ENCODE data around the gene CHST3. TPM values are rescaled to one million over a fixed set of nuclear protein-coding genes. Genes with fewer than 3 reads are reported as not detected.
"Not testable (repeated sequence)": the region's sequence is repeated elsewhere in the genome, so short reads cannot be mapped to it uniquely, and the experiment has no call there.

The CHST3 gene
- not detected for total RNA-seq

DNA sequence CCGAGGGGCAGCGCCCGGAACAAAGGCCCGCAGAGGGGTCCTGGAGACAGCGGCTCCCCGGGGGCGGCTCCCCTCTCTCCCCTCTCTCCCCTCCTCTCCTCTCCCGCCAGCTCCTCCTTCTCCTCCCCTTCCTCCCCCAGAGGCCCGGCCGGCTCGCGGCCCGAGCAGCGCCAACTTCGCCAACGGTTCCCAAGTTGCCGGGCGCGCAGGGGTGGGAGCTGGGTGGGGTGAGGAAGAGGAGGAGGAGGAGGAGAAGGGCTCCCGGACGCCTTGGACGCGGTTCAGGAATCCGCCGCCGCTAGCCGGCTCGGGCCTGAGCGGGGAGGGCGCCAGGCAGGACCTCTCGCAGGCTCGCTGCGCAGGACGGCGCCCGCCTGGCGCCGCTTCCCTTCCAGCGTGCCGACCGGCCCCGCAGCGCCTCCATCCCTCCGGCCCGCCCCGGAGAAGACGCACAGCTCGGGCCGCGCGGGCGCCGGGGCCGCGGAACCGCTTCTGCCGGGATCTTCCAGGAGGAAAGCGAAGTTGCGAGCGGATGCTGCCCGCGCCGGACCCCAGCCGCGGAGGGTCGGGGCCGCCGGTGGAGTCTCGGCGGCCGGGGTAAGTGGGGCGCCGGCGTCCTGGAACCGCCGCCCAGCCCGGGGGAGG lies at the start of gene CHST3:
Gene CHST3 (plus strand): TSS at position 298 of the 645 bp plus-strand sequence. CDS start 41,448 bp downstream, outside the sequence.
- Mint-ChIP-seq H3K27me3 (peaks cover 54% of the 10 kb centered on the region), H3K36me3 (no peaks in the 10 kb centered on the region), H3K4me3 (peak within 1 kb of the TSS; percentile 48), H3K9me3 (no peaks in the 10 kb centered on the region), H3K4me1 (peaks cover 5% of the 10 kb centered on the region), H3K27ac (no peak within 1 kb of the TSS)
- ATAC-seq (ENCODE audit: low read depth): peak; percentile 35
- DNase-seq: peak; percentile 46
- POLR2A ChIA-PET: no interaction called here

- Mint-ChIP-seq H3K27me3 (peaks cover 2% of the 10 kb centered on the region), H3K27ac (no peak overlapping the region), H3K4me1 (no peaks in the 10 kb centered on the region), H3K4me3 (no peak overlapping the region), H3K9me3 (peaks cover 6% of the 10 kb centered on the region), H3K36me3 (peaks cover 1% of the 10 kb centered on the region)
- DNase-seq (no peak), ATAC-seq (ENCODE audit: low read depth) (no peak)
- POLR2A ChIA-PET: no interaction called here
Measured at GRCh38 chr10:71916827-71917226, 47.4 kb upstream of the CHST3 start.

DNA sequence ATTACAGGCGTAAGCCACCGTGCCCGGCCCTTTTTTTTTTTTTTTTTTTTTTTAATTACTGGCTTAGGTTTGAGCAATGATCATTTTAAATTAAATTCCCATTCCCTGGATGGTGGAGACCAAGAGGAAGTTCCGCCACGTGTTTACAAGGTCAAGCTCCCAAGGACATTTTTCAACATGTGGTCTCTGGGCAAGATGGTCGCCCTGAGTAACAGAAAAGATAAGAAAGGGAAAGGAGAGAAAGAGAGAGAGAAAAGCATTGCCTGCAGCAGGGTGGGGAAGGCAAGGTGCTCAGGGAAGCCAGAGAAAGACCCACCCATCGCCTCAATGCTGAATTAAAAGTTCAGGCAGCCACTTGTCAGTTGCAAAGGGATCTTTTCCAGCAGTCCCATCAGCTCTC lies 45.2 kb upstream of the CHST3 start:
- ATAC-seq (ENCODE audit: low read depth) (no peak), DNase-seq (no peak)
- POLR2A ChIA-PET: no interaction called here
- peaks cover 1% of the 10 kb centered on the region for H3K36me3 Mint-ChIP-seq
- no peaks in the 10 kb centered on the region for H3K4me1 Mint-ChIP-seq
- H3K9me3 Mint-ChIP-seq: peaks cover 4% of the 10 kb centered on the region
- H3K27ac Mint-ChIP-seq: no peak overlapping the region
- H3K4me3 Mint-ChIP-seq: no peak overlapping the region
- peaks cover 3% of the 10 kb centered on the region for H3K27me3 Mint-ChIP-seq

GRCh38 chr10:71919956-71920539 lies 44.1 kb upstream of the CHST3 start:
- H3K9me3 Mint-ChIP-seq; H3K27me3 Mint-ChIP-seq; DNase-seq; H3K4me3 Mint-ChIP-seq; ATAC-seq (ENCODE audit: low read depth); POLR2A ChIA-PET; H3K36me3 Mint-ChIP-seq; H3K4me1 Mint-ChIP-seq; H3K27ac Mint-ChIP-seq: not testable (repeated sequence)

DNA sequence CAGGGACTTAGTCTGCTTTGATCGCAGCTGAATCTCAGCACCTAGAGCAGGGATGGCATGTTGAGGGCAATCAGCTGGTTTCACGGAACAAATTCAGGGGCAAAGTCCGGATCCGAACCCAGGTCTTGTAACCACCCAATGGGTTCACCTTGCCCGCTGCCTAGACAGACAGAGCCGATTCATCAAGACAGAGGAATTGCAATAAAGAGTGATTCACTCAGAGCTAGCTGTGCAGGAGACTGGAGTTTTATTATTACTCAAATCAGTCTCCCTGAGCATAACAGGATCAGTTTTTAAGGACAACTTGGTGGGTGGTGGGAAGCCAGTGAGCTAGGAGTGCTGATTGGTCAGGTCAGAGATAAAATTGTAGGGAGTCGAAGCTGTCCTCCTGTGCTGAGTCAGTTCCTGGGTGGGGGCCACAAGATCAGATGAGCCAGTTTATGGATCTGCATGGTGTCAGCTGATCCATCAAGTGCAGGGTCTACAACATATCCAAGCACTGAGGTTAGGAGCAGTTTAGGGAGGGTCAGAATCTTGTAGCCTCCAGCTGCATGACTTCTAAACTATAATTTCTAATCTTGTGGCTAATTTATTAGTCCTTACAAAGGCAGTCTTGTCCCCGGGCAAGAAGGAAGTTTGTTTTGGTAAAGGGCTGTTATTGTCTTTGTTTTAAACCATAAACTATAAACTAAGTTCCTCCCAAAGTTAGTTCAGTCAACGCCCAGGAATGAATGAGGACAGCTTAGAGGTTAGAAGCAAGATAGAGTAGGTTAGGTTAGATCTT lies 43.5 kb upstream of the CHST3 start:
- DNase-seq (no peak), ATAC-seq (ENCODE audit: low read depth) (no peak)
- POLR2A ChIA-PET: no interaction called here
- H3K27ac Mint-ChIP-seq: no peak overlapping the region
- peaks cover 1% of the 10 kb centered on the region for H3K36me3 Mint-ChIP-seq
- H3K27me3 Mint-ChIP-seq: peaks cover 3% of the 10 kb centered on the region
- no peak overlapping the region for H3K4me3 Mint-ChIP-seq
- H3K9me3 Mint-ChIP-seq: peaks cover 4% of the 10 kb centered on the region
- H3K4me1 Mint-ChIP-seq: no peaks in the 10 kb centered on the region

GRCh38 chr10:71921324-71922027 lies 42.7 kb upstream of the CHST3 start:
- Mint-ChIP-seq H3K4me1 (no peaks in the 10 kb centered on the region), H3K27me3 (peaks cover 3% of the 10 kb centered on the region), H3K27ac (no peak overlapping the region), H3K4me3 (no peak overlapping the region), H3K9me3 (peaks cover 1% of the 10 kb centered on the region), H3K36me3 (no peaks in the 10 kb centered on the region)
- no peak for ATAC-seq (ENCODE audit: low read depth)
- DNase-seq: no peak
- POLR2A ChIA-PET: no interaction called here

DNA sequence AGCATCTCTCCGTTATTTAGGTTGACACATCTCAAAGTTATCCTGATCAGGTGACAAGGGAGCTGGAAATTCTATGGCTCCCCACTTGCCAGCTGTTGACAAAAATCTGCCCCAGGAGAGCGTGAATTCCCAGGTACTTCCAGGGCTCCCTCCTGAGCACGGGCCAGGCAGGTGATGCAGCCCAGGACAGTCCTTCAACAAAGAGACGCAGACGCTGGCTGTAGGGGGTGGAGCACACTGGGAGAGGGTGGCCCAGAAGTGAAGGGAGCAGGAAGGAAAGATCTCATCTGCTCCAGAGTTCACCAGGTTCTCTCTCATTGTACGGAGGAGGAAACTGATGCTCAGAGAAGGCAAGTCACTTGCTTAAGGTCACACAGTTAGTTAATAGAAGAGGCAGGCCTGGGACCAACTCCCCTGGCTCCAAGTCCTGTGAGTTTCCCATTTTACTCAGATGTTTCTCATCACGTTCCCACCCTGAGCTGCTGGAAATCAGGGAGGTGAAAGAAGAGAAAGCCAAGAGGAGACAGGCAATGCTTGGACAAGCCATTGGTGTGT lies 41.0 kb upstream of the CHST3 start:
- no peak overlapping the region for H3K27ac Mint-ChIP-seq
- no peaks in the 10 kb centered on the region for H3K36me3 Mint-ChIP-seq
- no peaks in the 10 kb centered on the region for H3K9me3 Mint-ChIP-seq
- peaks cover 6% of the 10 kb centered on the region for H3K27me3 Mint-ChIP-seq
- H3K4me1 Mint-ChIP-seq: no peaks in the 10 kb centered on the region
- H3K4me3 Mint-ChIP-seq: no peak overlapping the region
- DNase-seq: no peak
- POLR2A ChIA-PET: no interaction called here
- no peak for ATAC-seq (ENCODE audit: low read depth)

DNA sequence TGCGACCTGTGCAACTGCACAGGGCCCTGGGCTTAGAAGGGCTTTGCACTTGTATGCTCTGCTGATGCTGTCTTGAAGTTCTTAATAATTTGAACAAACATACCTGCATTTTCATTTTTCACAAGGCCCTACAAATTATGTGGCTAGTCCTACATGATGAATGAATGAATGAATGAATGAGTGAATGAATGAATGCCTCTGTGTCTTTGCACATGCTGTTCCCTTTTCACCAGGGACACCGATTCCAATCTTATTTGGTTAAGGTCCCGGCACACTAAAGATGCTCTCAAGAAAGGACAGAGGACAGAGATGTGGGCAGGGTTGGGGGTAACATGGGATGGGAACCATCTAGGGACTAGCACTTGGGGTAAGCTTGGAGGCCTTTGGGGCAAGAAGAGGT lies 39.4 kb upstream of the CHST3 start:
- Mint-ChIP-seq H3K36me3 (no peaks in the 10 kb centered on the region), H3K27ac (no peak overlapping the region), H3K4me1 (no peaks in the 10 kb centered on the region), H3K27me3 (peaks cover 6% of the 10 kb centered on the region), H3K9me3 (no peaks in the 10 kb centered on the region), H3K4me3 (no peak overlapping the region)
- POLR2A ChIA-PET: no interaction called here
- ATAC-seq (ENCODE audit: low read depth): no peak
- DNase-seq: no peak

DNA sequence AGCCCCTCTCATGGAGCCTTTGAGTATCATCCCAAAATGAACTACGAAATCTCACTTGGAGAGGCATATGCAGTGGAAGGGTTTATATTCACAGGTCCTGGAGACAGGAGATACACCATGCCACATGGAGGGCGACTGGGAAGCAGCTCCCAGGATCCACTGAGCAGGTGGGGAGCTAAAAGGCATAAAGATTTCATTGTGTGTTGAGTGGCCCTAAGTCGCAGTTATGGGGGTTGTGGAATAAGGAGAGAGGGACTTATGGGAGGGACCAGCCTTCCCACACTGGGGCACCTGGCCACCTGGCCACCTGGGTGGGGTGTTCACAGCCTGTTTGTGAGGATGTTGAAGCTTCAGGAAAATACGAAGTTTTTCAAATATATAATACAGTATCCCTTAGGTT lies 37.0 kb upstream of the CHST3 start:
- Mint-ChIP-seq H3K4me3 (no peak overlapping the region), H3K9me3 (peaks cover 2% of the 10 kb centered on the region), H3K27me3 (peaks cover 9% of the 10 kb centered on the region), H3K36me3 (peaks cover under 1% of the 10 kb centered on the region), H3K4me1 (peaks cover 2% of the 10 kb centered on the region), H3K27ac (no peak overlapping the region)
- DNase-seq (no peak), ATAC-seq (ENCODE audit: low read depth) (no peak)
- POLR2A ChIA-PET: no interaction called here

DNA sequence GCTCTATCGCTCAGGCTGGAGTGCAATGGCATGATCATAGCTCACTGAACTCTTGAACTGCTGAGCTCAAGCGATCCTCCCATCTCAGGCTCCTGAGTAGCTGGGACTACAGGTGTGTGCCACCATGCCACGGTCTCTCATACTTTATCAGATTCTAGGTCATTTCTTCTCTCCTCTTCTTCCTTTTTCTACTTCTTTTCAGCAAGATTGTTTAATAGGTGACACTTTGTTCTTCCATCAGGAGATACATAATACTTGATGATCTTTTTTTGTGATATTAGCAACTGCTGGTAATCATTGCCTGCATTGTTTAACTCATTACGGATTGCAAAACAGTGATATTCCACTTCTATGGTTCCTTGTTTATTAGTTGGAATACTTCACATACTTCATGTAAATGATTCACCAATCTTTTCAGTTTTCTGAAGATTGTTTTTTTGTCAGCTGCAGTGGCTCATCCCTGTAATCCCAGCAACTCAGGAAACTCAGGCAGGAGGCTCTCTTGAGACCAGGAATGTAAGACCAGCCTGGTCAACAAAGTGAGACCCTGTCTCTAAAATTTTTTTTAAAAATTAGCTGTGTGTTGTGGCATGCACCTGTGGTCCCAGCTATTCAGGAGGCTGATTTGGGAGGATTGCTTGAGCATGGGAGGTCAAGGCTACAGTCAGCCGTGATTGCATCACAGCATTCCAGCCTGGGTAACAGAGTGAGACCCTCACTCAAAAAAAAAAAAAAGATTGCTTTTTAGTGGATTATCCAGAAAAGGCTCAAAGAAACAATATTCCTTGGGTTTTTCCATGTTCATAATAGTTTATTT lies 36.2 kb upstream of the CHST3 start:
- H3K27me3 Mint-ChIP-seq: peaks cover 9% of the 10 kb centered on the region
- no peak for ATAC-seq (ENCODE audit: low read depth)
- H3K4me1 Mint-ChIP-seq: peaks cover 2% of the 10 kb centered on the region
- POLR2A ChIA-PET: no interaction called here
- H3K4me3 Mint-ChIP-seq: no peak overlapping the region
- peaks cover 2% of the 10 kb centered on the region for H3K36me3 Mint-ChIP-seq
- no peak for DNase-seq
- peaks cover 3% of the 10 kb centered on the region for H3K9me3 Mint-ChIP-seq
- no peak overlapping the region for H3K27ac Mint-ChIP-seq

GRCh38 chr10:71931295-71931694 lies 32.9 kb upstream of the CHST3 start:
- DNase-seq (no peak), ATAC-seq (ENCODE audit: low read depth) (no peak)
- Mint-ChIP-seq H3K4me1 (peaks cover 15% of the 10 kb centered on the region), H3K27me3 (peaks cover 7% of the 10 kb centered on the region), H3K27ac (no peak overlapping the region), H3K9me3 (peaks cover 5% of the 10 kb centered on the region), H3K4me3 (no peak overlapping the region), H3K36me3 (peaks cover 2% of the 10 kb centered on the region)
- POLR2A ChIA-PET: no interaction called here

DNA sequence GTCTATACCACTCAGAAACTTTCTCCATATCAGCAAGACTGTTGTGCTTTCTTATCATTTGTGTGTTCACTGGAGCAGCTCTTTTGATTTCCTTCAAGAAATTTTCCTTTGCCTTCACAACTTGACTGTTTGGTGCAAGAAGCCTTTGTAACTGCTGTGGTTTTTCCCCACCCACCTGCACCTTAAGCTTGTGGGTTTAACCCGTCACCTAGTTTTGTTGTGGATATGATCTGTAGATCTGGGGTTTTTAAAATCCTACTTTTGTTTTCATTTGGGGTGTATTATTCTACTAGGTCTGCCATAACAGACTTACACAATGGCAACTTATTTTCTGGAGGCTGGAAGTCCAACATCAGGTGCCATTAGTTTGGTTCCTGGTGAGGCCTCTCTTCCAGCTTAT lies 30.5 kb upstream of the CHST3 start:
- POLR2A ChIA-PET: no interaction called here
- H3K27ac Mint-ChIP-seq: peak overlapping the region; percentile 3
- peaks cover 15% of the 10 kb centered on the region for H3K4me1 Mint-ChIP-seq
- H3K27me3 Mint-ChIP-seq: peaks cover 3% of the 10 kb centered on the region
- peaks cover 10% of the 10 kb centered on the region for H3K9me3 Mint-ChIP-seq
- DNase-seq (no peak), ATAC-seq (ENCODE audit: low read depth) (peak; percentile 77)
- peaks cover 6% of the 10 kb centered on the region for H3K36me3 Mint-ChIP-seq
- peak overlapping the region; percentile 1 for H3K4me3 Mint-ChIP-seq

DNA sequence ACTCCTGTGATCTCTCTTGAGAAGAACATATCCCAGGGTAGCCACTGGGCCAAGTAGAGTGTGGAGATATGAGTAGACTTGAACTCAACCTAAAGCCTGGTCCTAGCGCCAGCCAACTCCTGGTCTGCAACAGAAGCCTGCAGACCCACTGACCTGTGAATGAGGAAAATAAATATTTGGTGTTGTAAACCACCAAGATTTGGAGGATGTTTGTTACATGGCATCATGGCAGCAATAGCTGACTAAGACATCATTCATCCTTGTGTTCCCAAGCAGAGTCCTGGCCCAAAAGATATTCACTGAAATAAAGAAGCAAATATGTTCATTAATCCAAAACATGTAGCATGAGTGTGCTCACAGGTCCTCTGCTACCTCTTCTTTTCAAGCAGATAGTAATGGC lies 26.0 kb upstream of the CHST3 start:
- Mint-ChIP-seq H3K4me1 (peaks cover 16% of the 10 kb centered on the region), H3K27me3 (no peaks in the 10 kb centered on the region), H3K27ac (no peak overlapping the region), H3K4me3 (no peak overlapping the region), H3K9me3 (peaks cover 16% of the 10 kb centered on the region), H3K36me3 (peaks cover 4% of the 10 kb centered on the region)
- DNase-seq: no peak
- POLR2A ChIA-PET: no interaction called here
- ATAC-seq (ENCODE audit: low read depth): no peak
